ENCODE measurements around the gene CELF2.

DNA sequence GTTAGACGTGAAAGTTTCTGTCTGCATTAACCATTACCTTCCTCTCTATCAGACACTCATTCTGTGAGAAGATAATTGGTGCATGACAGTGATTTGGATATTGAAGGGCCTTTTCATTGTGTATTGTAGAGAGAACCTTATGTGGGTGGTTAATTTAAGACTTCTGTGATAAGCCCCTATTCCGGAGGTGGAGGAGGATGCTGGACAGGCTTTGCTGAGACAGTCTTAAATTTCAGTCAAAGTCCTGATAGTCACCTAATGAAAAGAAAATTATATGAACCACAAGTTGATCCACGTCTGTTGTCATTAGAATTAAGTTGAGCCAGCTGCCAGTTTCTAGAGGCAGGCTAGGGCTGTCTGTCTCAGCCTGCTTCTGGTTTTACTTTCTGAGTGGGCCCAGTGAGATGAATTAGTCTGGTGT, 62.9 kb downstream of the CELF2 start:
- TF ChIP-seq, protein P1, sequence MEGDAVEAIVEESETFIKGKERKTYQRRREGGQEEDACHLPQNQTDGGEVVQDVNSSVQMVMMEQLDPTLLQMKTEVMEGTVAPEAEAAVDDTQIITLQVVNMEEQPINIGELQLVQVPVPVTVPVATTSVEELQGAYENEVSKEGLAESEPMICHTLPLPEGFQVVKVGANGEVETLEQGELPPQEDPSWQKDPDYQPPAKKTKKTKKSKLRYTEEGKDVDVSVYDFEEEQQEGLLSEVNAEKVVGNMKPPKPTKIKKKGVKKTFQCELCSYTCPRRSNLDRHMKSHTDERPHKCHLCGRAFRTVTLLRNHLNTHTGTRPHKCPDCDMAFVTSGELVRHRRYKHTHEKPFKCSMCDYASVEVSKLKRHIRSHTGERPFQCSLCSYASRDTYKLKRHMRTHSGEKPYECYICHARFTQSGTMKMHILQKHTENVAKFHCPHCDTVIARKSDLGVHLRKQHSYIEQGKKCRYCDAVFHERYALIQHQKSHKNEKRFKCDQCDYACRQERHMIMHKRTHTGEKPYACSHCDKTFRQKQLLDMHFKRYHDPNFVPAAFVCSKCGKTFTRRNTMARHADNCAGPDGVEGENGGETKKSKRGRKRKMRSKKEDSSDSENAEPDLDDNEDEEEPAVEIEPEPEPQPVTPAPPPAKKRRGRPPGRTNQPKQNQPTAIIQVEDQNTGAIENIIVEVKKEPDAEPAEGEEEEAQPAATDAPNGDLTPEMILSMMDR (IDR thresholded peaks at IDR 0.05 in 4 of 5, conservative IDR thresholded peaks at IDR 0.05 in 1 of 5): no peak
- TF ChIP-seq POLR2A (IDR thresholded peaks at IDR 0.05): no peak
